Suppressor macrophage treated with lipopolysaccharide for 1 hour (primary cell): Measurements from ENCODE around the gene OR10A5.
A peak's percentile ranks its signal among the peaks of the same experiment; 100 is the strongest.
"Not testable (repeated sequence)": the region's sequence is repeated elsewhere in the genome, so short reads cannot be mapped to it uniquely, and the experiment has no call there.

ENCODE experiments used
- DNase-seq, 3 donors: peaks; one replicate each; pipeline ENCODE4 v3.0.0-alpha.2; 2020 to 2022

The OR10A5 gene

GRCh38 chr11:6845383-6845782 lies at the start of gene OR10A5:
Gene OR10A5, plus strand, starts transcription at chr11:6845683. Its CDS starts 0 bp downstream, at chr11:6845683.
- no peak for DNase-seq

- DNase-seq: peak; percentile 13 to 54 (median 44)
These were observed 46.1 kb upstream of the OR10A5 start, which contains the start of gene OR6A2 for GRCh38 chr11:6799402-6799801. Gene OR6A2, minus strand, starts transcription at chr11:6799689. Its CDS starts 3,981 bp downstream, at chr11:6795708.

- not testable (repeated sequence) for DNase-seq
These were observed 44.4 kb upstream of the OR10A5 start for GRCh38 chr11:6801075-6801474.

- peak; percentile 49 to 66 (median 52) for DNase-seq
These were observed 33.0 kb upstream of the OR10A5 start for GRCh38 chr11:6812390-6813005.

- DNase-seq: no peak
These were observed 31.8 kb upstream of the OR10A5 start for GRCh38 chr11:6813656-6814055.

- no peak for DNase-seq
These were observed 27.8 kb upstream of the OR10A5 start for GRCh38 chr11:6817694-6818093.

GRCh38 chr11:6818967-6819366 lies 26.5 kb upstream of the OR10A5 start:
- DNase-seq: no peak

GRCh38 chr11:6824136-6824823 lies 21.2 kb upstream of the OR10A5 start:
- DNase-seq: no peak

- no peak for DNase-seq
These were observed 20.2 kb upstream of the OR10A5 start for GRCh38 chr11:6825231-6825744.

- DNase-seq: no peak
These were observed 17.4 kb upstream of the OR10A5 start for GRCh38 chr11:6828103-6828502.

GRCh38 chr11:6833356-6833755 lies 12.1 kb upstream of the OR10A5 start:
- no peak for DNase-seq

- DNase-seq: peak; percentile 49 to 68 (median 57)
These were observed 11.5 kb upstream of the OR10A5 start for GRCh38 chr11:6834021-6834420.

GRCh38 chr11:6841694-6842093 lies 3.8 kb upstream of the OR10A5 start:
- no peak for DNase-seq

GRCh38 chr11:6843670-6844069 lies 1.8 kb upstream of the OR10A5 start:
- no peak for DNase-seq

- DNase-seq: no peak
These were observed 1.1 kb upstream of the OR10A5 start for GRCh38 chr11:6844356-6844755.

- peak in 2 of 3 donors; percentile 6 to 39 for DNase-seq
These were observed 5.0 kb downstream of the OR10A5 start for GRCh38 chr11:6850526-6850925.

- DNase-seq: not testable (repeated sequence)
These were observed 9.3 kb downstream of the OR10A5 start for GRCh38 chr11:6854801-6855200.

GRCh38 chr11:6855971-6856541 lies 10.6 kb downstream of the OR10A5 start:
- DNase-seq: no peak

- DNase-seq: peak in 1 of 3 donors; percentile 16
These were observed 11.4 kb downstream of the OR10A5 start for GRCh38 chr11:6856871-6857270.

- no peak for DNase-seq
These were observed 17.5 kb downstream of the OR10A5 start, which contains the start of gene OR10A2 for GRCh38 chr11:6862961-6863360. Gene OR10A2, plus strand, starts transcription at chr11:6863057. Its CDS starts 6,698 bp downstream, at chr11:6869755.

GRCh38 chr11:6864438-6864837 lies 19.0 kb downstream of the OR10A5 start:
- DNase-seq: peak; percentile 35 to 66 (median 40)

- no peak for DNase-seq
These were observed 25.8 kb downstream of the OR10A5 start for GRCh38 chr11:6871278-6871677.

- no peak for DNase-seq
These were observed 30.3 kb downstream of the OR10A5 start for GRCh38 chr11:6875761-6876160.

- DNase-seq: no peak
These were observed 30.8 kb downstream of the OR10A5 start, which contains the start of gene OR10A4 for GRCh38 chr11:6876325-6876724. Gene OR10A4, plus strand, starts transcription at chr11:6876625. Its CDS starts 23 bp downstream, at chr11:6876648.
